ENCODE data around the gene BMPR1B.

Gene BMPR1B

DNA sequence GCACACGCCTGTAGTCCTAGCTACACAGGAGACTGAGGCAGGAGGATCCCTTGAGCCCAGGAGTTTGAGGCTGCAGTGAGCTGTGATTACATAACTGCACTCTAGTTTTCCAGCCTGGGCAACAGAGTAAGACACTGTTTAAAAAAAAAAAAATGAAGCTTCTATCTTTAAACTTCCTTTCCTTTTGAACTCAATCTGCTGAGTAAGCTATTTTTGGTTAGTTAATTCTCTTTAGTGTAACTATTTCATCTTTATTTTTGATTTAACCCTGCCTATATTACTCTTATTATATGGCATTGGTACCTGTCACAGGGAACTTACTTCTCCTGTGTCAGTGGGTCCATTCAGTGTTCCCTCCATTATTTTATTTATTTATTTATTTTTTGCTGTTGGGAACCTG, 160.8 kb downstream of the BMPR1B start:
- no peak for DNase-seq

DNA sequence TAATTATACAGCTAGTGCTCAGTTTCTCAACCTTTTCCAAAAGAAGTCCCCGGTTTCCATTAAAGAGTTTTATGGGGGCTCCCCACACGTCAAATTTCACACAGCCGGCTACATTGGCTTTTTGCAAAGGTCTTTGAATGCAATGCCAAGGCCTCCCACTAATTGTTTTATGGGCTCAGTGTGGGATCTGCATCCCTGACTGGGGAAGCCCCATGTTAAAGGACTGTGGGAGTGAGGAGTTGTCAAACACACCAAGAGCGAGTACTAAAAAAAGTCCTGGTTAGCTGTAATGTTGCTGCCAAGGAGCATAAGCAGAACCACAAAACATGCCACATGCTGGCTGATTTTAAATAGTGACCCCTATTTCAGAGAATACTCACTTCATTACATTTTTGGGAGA, 162.6 kb downstream of the BMPR1B start:
- DNase-seq: no peak

DNA sequence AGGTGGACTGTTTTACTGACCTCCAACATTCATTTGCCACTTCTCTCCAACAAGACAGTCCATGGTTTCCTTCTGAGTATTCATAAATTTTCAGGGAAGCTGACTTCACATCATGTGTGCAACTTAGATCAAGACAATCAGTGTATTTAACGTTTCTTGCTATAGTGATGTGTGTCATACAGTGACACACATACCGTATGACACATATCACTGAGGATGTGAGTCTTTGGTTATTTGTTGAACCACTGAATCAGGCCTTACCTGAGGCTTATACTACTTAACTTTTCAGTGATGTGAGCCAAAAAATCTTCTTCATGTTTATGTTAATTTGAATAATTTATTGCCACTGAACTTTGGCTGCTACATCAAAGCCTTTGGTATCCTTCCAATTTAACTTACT, 166.8 kb downstream of the BMPR1B start:
- no peak for DNase-seq

DNA sequence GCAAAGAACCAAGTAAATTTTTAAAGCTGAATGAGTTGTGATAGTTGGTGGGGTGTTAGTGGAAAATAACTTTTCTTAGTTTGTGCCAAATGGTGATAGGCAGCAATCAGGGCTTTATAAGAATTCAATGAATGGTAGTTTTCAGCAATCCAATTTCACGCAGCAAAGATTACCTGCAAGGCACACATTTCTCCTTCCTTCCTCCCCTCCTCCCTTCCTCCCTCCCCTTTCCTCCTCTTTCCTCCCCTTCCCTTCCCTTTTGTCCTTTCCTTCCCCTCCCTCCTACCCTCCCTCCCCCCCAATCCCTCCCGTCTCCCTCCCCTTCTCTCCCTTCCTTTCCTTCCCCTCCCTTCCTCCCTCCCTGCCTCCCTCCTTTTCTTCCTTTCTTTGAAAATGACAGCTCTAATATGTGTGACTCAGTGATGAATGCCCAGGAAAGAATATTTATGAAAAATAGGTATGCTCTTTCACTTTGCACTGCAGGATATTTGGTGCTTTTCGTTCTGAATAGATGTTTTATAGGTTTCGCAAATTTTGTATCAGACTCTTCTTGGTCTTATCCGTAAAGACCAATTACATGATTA, 168.1 kb downstream of the BMPR1B start:
- no peak for DNase-seq

DNA sequence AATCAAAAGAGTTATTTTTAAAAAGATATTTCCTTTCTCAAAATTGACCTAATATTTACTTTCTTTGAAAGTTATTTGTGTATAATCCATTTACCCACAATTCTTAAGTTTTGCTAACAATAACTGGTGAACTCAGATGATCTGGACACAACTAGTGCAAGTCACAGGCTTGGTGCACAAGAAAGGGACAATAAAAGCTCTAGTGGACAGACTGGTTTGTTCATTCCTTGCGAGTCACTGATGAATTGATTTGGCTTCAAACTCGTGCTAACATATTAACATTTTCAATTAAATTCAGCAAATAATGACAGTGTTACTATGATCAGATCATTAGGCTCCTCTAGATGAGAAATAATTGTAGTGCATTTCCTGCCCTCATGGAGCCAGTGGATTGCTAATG, 169.2 kb downstream of the BMPR1B start:
- no peak for DNase-seq

DNA sequence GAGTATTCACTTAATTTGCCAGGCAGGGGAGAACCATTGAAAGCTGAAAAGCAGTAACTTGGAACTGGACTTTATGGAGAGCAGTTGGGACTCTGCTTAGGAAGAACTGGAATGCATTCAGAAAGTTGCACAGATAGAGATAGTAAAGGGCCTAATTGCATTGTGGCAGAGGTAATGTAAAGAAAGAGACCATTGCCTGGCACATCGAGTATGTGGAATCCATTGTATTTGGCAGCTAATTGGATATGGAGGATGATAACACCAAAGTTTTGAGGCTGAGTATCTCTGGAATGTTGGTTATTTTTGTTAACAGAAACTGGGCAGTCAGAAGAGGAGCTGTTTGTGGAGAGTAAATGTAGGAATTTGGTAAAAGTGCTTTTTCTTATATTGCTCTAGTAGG, 169.9 kb downstream of the BMPR1B start:
- no peak for DNase-seq

DNA sequence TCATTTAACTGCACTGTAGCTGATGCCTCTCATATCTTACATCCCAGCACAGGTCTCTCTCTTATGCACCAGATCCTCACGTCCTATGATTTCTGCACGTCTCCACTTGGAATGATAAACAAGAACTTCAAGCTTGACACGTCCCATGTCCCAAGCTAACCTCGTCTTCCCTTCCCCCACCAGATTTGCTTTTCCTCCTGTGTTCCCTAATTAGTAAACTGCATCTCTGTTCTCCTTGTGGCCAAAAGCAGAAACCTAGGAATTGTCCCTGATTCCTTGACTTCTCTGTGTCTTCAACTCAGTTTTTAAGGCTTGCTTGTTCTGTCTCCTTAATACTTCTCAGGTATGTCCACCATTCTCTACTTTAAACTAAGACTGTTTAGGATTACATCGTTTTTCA, 171.9 kb downstream of the BMPR1B start:
- DNase-seq: no peak

DNA sequence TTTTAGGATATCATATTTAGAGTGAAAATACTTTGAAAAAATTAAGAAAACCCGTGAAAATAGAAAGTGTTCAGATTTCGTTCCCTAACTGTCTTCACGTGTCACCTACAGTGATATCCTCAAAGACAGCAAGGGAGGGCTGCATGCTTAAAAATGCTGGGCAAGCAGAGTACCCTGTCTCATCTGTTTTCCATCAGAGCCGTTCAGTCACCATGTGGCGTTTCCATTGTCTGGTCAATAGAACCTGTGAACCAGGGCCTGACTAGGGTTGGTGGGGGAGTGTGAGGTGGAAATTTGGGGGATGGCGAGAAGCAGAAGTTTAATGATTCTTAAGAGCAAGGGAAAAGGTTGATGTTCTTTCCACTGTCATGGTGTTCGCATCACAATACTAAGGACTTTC, 173.9 kb downstream of the BMPR1B start:
- DNase-seq: no peak

DNA sequence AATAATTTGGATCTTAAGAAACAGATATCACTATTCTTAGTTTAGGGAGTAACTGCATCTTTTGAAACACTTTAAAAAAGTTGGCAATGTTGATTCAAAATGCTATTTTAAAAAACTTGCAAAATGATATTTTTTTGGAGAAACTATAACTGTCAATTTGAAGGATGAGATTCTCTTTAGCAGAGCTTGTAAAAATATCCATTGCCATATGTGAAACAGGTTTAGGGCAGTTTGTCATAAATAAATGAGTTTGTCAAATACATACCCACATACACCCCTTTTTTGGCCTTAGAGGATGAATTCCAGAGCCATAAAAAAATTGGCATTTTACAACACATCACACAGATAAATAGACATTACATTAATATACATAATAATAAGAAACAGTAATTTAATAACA, 174.6 kb downstream of the BMPR1B start:
- no peak for DNase-seq

DNA sequence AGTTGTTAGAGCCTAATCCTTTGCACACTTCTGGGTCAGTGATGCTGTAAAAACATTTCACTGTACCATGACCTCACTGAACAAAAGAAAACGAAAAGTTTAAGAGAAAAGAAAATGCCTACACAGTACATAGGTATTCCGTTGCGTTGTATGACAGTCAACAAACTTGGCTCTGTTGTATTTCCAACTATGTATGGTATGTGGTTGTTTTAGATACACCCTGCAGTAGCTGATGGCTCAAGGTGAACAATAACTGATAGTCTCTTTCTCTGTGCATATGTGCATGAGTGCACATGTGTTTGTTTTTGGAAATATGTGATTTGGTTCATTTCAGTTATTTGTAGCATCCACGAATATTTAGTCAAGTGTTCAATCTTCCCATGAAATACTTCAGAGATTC, 176.0 kb downstream of the BMPR1B start:
- DNase-seq: no peak

DNA sequence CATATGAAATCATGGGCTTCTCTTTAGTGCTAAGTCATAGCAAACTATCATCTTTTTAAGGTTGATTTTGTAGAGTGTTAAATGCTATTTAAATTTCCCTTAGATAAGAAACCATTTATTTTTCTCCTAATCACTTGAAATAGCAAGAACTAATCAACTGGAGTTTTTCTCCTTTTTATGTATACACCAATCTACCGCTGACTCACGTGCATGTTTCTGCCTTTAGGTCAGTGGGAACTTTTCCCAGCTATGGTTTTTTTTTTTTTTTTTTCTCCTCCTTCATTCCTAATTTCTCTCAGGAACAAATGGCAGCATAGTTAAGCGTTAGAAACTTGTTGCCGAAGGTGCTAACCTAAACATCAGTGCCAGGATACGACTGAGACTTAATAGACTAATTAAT, 176.4 kb downstream of the BMPR1B start:
- no peak for DNase-seq

DNA sequence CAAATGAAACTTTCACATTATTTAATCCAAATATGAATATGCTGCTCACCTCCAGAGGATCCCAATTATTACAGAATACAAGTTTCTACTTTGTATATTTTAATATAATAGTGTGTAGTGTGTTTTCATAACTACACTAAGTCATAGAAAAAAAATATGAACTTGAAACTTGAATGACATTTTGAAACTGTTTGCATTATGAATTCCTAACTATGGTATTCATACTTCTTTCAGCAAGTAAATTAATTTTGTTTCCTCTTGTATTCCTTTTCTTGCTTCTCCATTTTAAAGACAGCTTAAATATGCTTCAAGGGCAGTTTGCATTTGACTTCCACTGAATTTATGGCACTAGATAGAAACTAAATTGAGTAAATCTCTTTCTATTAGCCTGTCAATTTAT, 177.1 kb downstream of the BMPR1B start:
- DNase-seq: no peak

DNA sequence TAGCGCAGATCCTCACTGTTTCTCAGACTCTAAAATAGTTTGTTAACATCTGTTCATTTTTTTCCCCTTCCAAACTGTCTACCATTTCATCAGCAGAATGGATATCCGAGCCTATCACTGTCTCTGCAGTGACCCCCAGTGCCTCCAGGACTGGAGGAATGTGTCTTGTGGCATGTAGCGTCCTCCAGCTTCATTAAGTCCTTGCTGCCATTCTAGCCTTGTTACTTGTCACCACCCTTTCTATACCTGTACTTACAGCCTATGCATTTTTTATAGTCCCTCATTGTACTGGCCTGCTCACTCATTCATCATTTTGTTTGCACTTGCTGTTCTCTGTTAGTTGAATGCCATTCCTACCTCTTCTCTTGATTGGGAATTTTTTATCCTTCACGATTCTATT, 179.1 kb downstream of the BMPR1B start:
- DNase-seq: no peak

DNA sequence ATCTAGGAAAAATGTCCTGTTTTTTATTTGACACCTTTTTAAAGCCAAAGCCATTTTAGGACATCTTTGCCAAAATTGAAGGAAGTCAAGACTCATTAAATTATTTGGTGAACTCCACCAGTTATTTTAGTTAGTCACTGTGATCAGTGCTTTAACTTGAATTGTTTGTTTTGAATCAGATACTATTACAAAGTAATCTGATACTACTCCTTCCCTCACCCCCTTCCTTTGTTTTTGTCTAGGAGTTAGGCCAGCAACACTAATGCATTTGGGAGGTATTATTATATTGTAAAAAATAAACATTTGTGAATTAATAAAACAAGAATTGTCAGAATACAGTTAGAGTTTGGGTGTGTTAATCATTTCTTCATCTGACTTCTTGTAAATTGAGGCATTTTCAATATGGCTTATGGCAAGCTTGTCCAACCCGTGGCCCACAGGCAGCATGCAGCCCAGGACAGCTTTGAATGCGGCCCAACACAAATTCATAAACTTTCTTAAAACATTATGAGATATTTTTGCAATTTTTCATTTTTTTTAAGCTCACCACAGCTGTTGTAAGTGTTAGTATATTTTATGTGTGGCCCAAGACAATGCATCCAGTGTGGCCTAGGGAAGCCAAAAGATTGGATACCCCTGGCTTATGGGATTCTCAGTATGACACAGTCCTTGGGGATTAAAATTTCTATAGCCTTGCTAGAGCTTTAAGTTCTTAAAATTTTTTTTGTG, 182.2 kb downstream of the BMPR1B start:
- no peak for DNase-seq

DNA sequence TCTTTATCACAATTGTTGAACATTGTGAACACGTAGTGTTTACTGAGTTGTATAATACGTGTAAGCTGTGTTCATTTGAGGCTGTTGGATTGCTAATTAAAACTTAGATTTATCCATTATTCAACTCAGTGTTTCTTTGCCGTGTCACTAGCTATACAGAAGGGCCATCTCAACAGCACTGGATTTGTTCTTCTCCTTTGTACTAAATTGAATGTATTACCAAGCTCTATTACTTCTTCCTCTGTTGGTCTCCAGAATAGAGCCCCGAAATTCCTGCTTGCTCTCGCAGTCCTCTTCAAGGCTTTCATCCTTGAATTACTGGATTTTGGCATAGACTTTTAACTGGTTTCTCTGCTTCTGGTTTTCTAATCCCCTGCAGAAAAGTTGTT, 182.8 kb downstream of the BMPR1B start:
- DNase-seq: no peak

DNA sequence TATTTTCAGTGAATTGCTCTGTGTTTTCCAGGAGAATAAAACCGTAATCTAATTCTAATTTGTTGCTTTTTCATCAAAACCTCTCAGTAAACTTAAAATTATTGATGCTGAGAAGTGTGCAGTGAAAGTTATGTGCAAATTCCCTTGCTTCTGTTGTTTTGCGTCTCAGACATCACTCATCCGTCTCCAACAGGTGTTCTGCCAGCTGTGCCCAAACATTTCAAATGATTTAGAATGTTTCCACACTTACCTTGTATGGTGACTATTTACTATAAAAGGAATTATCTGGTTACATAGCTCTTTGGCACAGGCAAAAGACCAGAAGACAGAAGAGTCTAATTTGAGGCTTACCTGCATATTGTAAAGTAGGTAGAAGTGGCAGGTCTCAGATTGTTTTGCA, 184.0 kb downstream of the BMPR1B start:
- no peak for DNase-seq

DNA sequence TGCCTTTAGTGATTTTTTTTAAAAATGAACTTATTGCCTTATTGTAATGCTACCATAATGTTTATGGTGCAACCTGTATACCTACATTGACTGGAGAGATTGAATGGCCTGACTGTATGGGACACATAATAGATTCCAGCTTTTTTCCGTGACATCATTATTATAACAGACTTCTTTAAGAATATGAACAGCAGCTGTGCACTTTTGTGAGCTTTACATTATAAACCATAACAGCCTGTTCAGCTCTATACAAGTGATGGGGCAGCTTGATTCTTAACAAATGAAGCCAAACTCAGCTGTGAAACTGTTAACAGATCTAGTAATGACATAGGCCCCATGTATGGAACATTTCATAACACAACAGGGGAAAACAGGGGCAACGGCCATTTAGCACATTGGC, 187.0 kb downstream of the BMPR1B start:
- DNase-seq: no peak

DNA sequence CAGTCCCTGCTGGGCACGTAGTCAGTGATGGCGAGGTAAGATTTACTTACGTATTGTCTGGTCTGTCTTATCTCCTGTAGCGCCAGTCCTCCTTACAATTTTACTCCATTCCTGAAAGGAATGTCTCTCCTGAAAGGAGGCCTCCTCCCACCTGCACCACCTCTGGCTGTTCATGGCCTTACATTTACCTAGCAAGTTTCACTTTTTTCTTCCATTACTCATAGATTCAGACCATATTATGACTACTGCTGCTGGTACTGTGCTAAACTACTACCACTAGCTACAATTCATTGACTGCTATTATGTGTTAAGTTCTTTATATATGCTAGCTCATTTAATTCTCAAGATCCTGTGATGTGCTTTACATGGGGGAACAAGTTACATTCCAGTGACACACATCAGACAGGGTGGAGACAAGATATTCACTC, 189.9 kb downstream of the BMPR1B start:
- no peak for DNase-seq

DNA sequence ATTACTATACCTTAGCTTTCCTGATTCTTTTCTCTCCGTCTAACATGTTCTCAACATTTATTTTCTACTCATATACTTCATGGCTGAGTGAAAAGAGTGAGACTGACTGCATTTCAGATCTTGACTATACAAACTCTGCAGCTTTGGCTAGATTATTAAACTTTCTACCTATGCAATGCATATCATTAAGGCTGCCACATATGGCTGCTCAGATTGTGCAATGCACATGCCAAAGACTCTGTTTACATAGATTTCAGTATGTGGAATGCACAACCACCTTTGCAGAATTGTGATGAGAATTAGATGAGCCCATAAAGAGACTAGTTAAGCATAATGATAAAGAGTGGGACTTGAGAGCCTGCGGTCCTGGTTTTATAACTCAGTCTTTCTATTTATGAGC, 196.5 kb downstream of the BMPR1B start:
- no peak for DNase-seq

DNA sequence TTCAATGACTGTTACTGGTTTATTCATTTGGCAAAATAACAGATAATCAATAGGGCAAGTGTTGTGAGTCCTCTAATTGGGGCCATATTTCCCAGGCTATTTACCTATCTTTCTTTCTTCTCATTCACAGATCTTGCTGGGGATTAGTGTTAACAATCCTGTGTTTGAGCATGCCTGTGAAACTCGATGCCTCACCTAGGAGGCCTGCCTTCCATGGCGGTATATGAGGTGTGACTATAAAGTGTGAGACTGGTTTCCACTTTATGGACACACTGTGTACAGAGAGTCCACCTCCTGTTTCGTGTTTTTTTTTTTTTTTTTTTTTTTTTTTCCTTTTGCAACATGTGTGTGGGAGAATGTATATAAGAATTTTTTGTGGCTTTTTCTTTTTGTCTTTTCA, 199.3 kb downstream of the BMPR1B start:
- DNase-seq: no peak

DNA sequence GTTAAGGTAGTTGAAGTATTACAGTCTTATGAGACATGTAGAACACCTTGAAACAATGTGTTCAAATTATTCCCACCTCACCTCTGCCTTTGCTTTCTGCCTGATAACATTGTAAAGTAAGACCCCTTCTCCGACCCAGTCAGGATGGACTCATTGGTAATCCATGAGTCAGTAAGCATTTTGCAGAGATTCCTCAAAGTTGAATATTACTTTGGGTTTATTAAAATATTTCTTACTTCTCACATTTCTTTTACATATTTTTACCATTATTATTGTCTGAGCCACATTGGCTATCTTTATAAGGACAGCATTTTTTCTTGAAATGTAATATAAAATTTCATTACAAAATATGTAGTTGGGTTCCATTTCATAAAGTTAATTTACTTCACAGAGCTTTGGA, 201.6 kb downstream of the BMPR1B start:
- DNase-seq: no peak

DNA sequence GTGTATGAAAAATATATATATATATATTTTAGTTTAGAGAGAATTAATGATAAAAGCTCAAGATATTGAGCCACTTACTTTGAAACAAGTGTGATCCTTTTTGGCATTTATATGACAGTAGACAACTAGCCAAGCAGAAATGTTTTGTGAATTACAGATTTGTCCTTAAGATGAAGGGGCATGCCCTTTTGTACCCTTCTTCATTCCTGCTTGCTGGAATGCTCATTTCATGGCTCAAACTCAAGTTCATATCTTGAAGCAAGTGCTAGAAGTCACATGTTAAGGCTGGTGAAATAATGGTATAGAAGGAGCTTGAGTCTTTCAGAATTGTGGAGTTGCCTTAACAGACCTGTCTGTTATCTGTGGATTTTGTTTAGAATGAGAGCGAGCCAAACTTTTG, 203.0 kb downstream of the BMPR1B start:
- no peak for DNase-seq

DNA sequence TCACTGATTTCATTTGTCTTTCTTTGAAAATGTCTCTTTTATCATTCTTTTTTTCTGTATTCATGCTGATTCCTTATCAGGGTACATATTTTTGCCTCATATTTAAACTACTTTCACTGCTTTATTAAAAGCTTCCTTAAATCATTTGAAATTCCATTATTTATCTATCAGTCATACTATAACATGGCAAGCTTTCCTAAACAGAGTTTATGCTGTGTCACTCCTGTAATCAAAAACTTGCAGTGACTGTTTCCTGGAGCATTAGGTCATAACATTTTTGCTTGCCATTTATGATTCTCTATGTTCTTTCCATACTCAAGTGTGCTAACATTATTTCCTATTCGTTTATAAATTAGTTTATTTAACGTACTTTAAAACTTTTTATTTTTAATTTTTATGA, 203.7 kb downstream of the BMPR1B start:
- no peak for DNase-seq

DNA sequence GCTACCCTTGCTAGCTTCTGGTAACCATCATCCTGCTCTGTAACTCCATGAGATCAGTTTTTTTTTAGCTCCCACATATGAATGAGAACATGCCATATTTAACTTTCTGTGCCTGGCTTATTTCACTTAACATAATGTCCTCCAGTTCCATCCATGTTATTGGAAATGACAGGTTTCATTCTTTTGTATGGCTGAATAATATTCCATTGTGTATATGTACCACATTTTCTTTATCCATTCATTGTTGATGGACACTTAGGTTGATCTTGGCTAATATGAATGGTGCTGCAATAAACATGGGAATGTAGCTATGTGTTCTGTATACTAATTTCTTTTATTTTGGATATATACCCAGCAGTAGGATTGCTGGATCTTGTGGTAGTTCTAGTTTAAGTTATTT, 204.7 kb downstream of the BMPR1B start:
- DNase-seq: no peak

DNA sequence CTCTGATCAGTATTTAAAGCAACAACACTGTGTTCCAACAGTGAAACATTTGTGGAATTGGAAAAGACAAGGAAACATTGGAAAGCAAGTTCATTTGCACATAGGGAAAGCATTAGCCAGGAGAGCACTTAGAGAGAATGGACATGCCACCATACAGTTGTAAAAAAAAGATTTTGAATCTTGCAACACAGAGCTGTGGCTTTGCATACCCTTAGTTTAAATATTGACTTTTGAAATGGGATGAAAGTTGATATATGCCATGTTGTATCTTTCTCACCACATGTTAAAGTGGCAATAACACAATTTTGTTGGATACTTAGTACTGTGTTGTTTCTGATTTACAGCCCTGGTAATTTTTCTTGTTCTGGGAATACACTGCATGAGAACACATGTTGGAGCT, 208.1 kb downstream of the BMPR1B start:
- no peak for DNase-seq
